Choroid plexus epithelial cell (primary cell): ENCODE measurements around the gene KIF21B.
A peak's percentile ranks its signal among the peaks of the same experiment; 100 is the strongest.

Experiments used
- DNase-seq: peaks from one replicate; pipeline ENCODE4 v3.0.0-alpha.2; 2010; ENCODE audit warnings: low read depth
- H3K4me3 ChIP-seq: 2 replicates; pipeline ENCODE4 v1.5.1; 2011; ENCODE audit warnings: low read depth, mild to moderate bottlenecking, control low read depth, low read length, moderate library complexity
- CTCF ChIP-seq: conservative IDR thresholded peaks from 2 replicates; pipeline ENCODE4 v1.5.1; 2011; ENCODE audit warnings: low read depth, mild to moderate bottlenecking, control low read depth, inconsistent platforms, low read length, moderate library complexity

KIF21B gene

GRCh38 chr1:201025571-201026002 lies 2.1 kb upstream of the KIF21B start:
- no peak overlapping the region for H3K4me3 ChIP-seq
- TF ChIP-seq CTCF: peak; percentile 64
- DNase-seq: peak; percentile 69

- no peak overlapping the region for H3K4me3 ChIP-seq
- TF ChIP-seq CTCF: no peak
- DNase-seq: no peak
Observed at GRCh38 chr1:201024625-201024998, 1.1 kb upstream of the KIF21B start.

GRCh38 chr1:201023920-201024624 lies 558 bp upstream of the KIF21B start:
- DNase-seq: no peak
- no peak overlapping the region for H3K4me3 ChIP-seq

GRCh38 chr1:201022820-201023516 lies 546 bp downstream of the KIF21B start:
- H3K4me3 ChIP-seq: peak overlapping the region; percentile 61
- TF ChIP-seq CTCF: no peak
- peak; percentile 35 for DNase-seq

More at GRCh38 chr1:201023920-201024624, 558 bp upstream of the KIF21B start:
- no peak for TF ChIP-seq CTCF

- TF ChIP-seq CTCF: no peak
- H3K4me3 ChIP-seq: no peak overlapping the region
- DNase-seq: no peak
Observed at GRCh38 chr1:201022493-201022819, 1.1 kb downstream of the KIF21B start.

- no peak for TF ChIP-seq CTCF
- no peak overlapping the region for H3K4me3 ChIP-seq
Observed at GRCh38 chr1:201021630-201022492, 1.7 kb downstream of the KIF21B start.

More at GRCh38 chr1:201021630-201022492, 1.7 kb downstream of the KIF21B start:
- no peak for DNase-seq
